SJSA1 (cell line): Measurements from ENCODE around the gene RPL21. TPM values are rescaled to one million over a fixed set of nuclear protein-coding genes. Genes with fewer than 3 reads are reported as not detected.
A peak's percentile ranks its signal among the peaks of the same experiment; 100 is the strongest.
"Not testable (repeated sequence)": the region's sequence is repeated elsewhere in the genome, so short reads cannot be mapped to it uniquely, and the experiment has no call there.

Experiments
- DNase-seq, 2 experiments: peaks; one replicate each; pipeline ENCODE4 v3.0.0-alpha.2; 2015 to 2020; ENCODE audit warnings: low spot score in 2 of 2, low read depth in 1 of 2
- H3K27ac ChIP-seq: fragments of 250-450 bp; sonication (Bioruptor Pico); 2 replicates; pipeline ENCODE4 v1.5.1; 2020; ENCODE audit warnings: mild to moderate bottlenecking, moderate library complexity
- H3K27me3 ChIP-seq: fragments of 250-450 bp; sonication (Bioruptor Pico); replicated peaks from 2 replicates; pipeline ENCODE4 v1.5.1; 2020; ENCODE audit warnings: mild to moderate bottlenecking, moderate library complexity
- H3K36me3 ChIP-seq: fragments of 250-450 bp; sonication (Bioruptor Pico); 2 replicates; pipeline ENCODE4 v1.5.1; 2020; ENCODE audit warnings: mild to moderate bottlenecking
- H3K4me1 ChIP-seq: fragments of 250-450 bp; sonication (Bioruptor Pico); replicated peaks from 2 replicates; pipeline ENCODE4 v1.6.1; 2021; ENCODE audit warnings: mild to moderate bottlenecking
- H3K4me3 ChIP-seq: fragments of 250-450 bp; sonication (Bioruptor Pico); 2 replicates; pipeline ENCODE4 v1.5.1; 2020; ENCODE audit warnings: mild to moderate bottlenecking
- H3K9me3 ChIP-seq: fragments of 250-450 bp; sonication (Bioruptor Pico); replicated peaks from 2 replicates; pipeline ENCODE4 v1.5.1; 2020; ENCODE audit warnings: mild to moderate bottlenecking
- total RNA-seq: library from RNA; depleted of rRNA; stranded (reverse); fragments of >200 nt; shearing (Covaris generic); gene quantifications from 2 replicates; pipeline ENCODE4 v1.2.3, GENCODE V29; 2014; rRNA removed

The RPL21 gene
- total RNA-seq, result 625 and 934 TPM in 2 replicates

DNA sequence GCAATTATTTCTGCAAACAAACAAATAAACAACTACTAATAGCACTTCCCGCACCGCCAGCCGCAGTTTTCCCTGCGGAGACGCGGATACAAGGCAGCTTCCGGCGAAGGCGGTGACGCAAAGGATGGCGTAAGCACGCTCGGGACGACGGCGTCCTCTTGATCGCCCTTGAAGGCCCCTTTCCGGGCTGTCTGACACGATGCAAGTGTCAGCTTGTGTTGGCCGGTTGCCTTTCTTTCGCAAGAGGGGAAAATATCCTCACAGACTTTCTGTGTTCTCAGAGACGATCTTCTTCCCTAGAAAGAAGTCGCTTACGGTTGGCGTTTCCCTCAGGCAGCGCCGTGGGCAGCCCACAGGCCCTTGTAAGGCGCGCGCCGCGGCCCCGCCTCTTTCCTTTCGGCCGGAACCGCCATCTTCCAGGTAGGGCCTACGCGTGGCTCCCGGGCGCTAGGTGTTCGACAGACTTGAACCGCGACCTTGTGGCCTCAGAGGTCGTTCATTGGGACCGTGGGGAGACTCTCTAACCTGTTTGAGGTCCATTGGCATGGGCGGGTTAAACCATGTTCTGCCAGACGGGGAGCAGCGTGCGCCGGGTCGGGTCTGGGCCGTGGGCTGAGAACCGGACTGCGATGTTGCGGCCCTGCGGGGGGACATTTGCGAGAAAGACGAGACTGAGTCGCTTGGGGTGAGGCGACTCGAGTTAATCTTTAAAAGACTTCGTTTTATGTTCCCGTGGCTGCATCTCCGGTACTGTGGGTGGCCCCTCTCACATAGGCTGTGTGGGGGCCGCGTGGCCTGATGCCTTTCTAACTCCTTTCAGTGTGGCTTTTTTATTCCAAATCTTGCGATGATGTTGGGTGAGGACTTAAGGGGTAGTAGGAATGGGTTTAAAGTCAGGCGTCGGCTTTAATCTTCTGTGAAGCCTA, at the start of gene RPL21:
Gene RPL21, plus strand, starts transcription at position 393 of the 926 bp plus-strand sequence. CDS start 2,219 bp downstream, outside the sequence.
- Histone ChIP-seq H3K36me3 (peaks cover 48% of the 10 kb centered on the region), H3K27ac (peak within 1 kb of the TSS; percentile 99), H3K4me1 (0 out of 2 replicates have a peak, but pooled peaks cover 8% of the 10 kb centered on the region), H3K9me3 (no peaks in the 10 kb centered on the region), H3K4me3 (peak within 1 kb of the TSS; percentile 77), H3K27me3 (no peaks in the 10 kb centered on the region)
- peak; percentile 86 to 97 for DNase-seq

DNA sequence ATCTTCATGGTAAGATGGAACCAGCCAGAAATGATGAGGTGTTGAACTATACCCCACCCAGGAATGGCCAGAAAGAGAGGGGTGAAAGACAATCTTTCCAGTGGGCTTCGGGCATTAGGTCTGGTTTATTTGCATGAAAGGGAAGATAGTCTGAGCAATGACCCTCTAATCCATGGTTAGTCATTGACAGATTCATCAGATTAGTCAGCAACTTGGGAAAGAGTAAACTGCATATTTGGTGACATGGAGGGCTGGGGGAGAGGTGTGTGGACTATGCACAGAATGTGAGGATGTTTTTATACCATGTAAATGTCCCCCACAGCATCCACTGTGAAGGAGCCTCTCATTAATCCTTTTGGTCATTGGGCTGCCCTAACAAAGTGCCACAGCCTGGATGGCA, 49.7 kb upstream of the RPL21 start:
- Histone ChIP-seq H3K9me3 (no peaks in the 10 kb centered on the region), H3K4me1 (peaks cover 6% of the 10 kb centered on the region; the same call in 1 of the 2 replicates), H3K27me3 (no peaks in the 10 kb centered on the region), H3K4me3 (no peak overlapping the region), H3K27ac (no peak overlapping the region), H3K36me3 (no peaks in the 10 kb centered on the region)
- DNase-seq, result no peak

DNA sequence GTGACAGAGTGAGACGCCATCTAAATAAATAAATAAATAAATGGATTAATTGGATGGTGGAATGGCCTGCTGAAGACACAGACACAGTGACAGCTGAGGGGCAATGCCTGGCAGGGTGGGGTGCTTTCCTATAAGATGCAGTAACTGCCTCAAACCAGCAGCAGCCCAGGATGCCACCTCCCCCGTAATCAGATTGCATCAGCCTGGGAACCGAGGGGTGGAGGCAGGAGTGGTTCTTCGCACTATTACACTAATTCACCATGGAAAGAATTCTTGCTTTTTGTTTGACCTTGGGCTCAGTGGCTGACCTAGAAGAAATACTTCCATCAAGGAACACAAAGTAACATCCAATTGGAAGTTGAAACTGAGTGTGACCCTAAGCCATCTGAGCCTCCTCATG, 48.2 kb upstream of the RPL21 start:
- Histone ChIP-seq H3K27ac (no peak overlapping the region), H3K4me1 (peaks cover 6% of the 10 kb centered on the region; the same call in 1 of the 2 replicates), H3K27me3 (no peaks in the 10 kb centered on the region), H3K36me3 (no peaks in the 10 kb centered on the region), H3K9me3 (no peaks in the 10 kb centered on the region), H3K4me3 (no peak overlapping the region)
- DNase-seq, result no peak

DNA sequence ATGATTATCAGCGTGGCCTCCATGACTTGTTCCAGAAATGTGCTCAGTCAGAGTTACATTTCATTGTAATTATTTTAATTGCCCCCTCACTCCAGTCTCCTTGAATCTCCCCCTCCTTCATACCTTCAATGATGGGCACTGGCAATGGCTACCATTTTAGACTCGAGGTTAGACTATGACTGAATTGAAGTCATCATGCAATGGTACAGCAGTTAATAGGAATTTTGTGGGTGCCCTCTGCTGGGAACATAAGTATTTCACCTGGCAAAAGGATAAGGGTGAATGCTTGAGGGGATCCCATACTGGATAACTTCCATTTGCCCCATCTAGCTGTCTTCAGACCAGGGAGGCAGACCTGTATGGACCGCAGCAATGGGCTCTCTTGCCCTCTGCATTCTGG, 47.5 kb upstream of the RPL21 start:
- no peak for DNase-seq
- H3K27ac ChIP-seq, result no peak overlapping the region
- H3K36me3 ChIP-seq, result no peaks in the 10 kb centered on the region
- no peaks in the 10 kb centered on the region for H3K27me3 ChIP-seq
- no peaks in the 10 kb centered on the region for H3K9me3 ChIP-seq
- H3K4me1 ChIP-seq, result peaks cover 6% of the 10 kb centered on the region; the same call in 1 of the 2 replicates
- no peak overlapping the region for H3K4me3 ChIP-seq

DNA sequence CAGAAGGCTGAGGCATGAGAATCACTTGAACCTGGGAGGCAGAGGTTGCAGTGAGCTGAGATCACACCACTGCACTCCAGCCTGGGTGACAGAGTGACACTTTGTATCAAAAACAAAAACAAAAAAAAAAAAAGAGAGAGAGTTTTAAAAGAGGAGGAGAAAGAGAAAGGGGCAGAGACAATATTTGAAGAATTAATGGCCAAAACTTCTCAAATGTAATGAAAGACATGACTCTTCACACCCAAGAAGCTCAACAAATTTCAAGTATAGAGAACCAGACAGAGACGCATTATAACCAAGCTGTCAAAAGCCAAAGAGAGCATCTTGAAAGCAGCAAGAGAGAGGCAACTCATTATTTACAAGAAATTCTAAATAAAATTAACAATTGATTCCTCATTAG, 42.8 kb upstream of the RPL21 start:
- H3K36me3 ChIP-seq, result no peaks in the 10 kb centered on the region
- H3K4me3 ChIP-seq, result no peak overlapping the region
- H3K9me3 ChIP-seq, result no peaks in the 10 kb centered on the region
- no peak overlapping the region for H3K27ac ChIP-seq
- DNase-seq, result no peak
- H3K27me3 ChIP-seq, result no peaks in the 10 kb centered on the region
- peaks cover 9% of the 10 kb centered on the region for H3K4me1 ChIP-seq

DNA sequence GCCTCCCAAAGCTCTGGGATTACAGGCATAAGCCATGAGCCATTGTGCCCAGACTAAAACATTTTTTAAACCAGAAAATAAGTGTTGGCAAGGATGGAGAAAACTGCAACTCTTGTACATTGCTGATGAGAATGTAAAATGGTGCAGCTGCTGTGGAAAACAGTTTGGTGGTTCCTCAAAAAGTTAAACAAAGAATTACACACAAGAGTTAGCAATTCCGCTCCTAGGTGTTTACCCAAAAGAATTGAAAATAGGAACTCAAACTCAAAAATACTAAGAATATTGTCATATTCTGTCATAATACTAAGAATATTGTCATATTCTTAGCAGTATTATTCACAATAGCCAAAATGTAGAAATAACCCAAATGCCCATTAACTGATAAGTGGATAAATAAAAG, 40.1 kb upstream of the RPL21 start:
- H3K36me3 ChIP-seq, result no peaks in the 10 kb centered on the region
- H3K27me3 ChIP-seq, result no peaks in the 10 kb centered on the region
- H3K9me3 ChIP-seq, result no peaks in the 10 kb centered on the region
- peaks cover 9% of the 10 kb centered on the region for H3K4me1 ChIP-seq
- H3K27ac ChIP-seq, result 0 out of 2 replicates have a peak overlapping the region, but pooled peaks have one; percentile 55
- H3K4me3 ChIP-seq, result no peak overlapping the region
- no peak for DNase-seq

DNA sequence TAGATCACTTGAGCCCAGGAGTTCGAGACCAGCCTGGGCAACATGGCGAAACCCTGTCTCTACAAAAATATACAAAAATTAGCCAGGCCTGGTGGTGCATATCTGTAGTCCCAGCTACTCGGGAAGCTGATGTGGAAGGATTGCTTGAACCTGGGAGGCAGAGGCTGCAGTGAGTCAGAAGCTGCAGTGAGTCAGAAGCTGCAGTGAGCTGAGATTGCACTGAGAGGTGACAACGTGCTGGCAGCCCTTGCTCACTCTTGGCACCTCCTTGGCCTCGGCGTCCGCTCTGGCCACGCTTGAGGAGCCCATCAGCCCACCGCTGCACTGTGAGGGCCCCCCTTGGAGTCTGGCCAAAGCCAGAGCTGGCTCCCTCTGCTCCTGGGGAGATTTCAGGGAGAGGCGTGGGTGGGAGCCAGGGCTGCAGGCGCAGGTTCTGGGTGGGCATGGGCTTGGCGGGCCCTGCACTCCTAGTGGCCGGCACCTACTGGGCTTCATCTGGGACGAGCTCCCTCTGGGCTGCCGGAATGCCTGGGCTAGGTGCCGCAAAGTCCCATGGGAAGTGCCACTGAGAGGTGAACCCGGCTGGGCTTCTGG, 39.5 kb upstream of the RPL21 start:
- peak overlapping the region; percentile 55; the same call in 1 of the 2 replicates for H3K27ac ChIP-seq
- DNase-seq, result peak; percentile 30 to 77
- H3K27me3 ChIP-seq, result no peaks in the 10 kb centered on the region
- peak overlapping the region; percentile 1; the same call in 1 of the 2 replicates for H3K4me3 ChIP-seq
- peaks cover 9% of the 10 kb centered on the region for H3K4me1 ChIP-seq
- no peaks in the 10 kb centered on the region for H3K9me3 ChIP-seq
- H3K36me3 ChIP-seq, result no peaks in the 10 kb centered on the region

DNA sequence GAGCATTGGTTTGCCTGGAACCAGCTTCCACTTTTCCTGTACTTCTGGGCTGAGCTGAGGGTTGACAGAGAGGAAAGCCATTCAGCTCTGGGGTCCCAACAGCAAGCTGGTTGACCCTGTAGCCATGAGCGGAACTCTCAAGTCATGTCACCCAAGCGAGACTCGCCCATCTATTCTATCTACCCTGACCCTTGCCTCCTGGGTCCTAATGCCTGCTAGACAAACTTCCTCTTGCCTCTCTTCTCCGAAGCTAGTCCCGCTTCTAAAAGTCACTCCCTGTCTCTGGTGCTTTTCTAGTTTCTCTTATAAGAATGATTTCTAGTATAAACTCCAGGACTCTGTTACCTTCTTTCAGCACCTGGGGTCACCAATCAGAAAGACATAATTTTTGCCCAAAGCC, 38.0 kb upstream of the RPL21 start:
- not testable (repeated sequence) for H3K9me3 ChIP-seq, H3K4me3 ChIP-seq, DNase-seq, H3K27me3 ChIP-seq, H3K4me1 ChIP-seq, H3K36me3 ChIP-seq, H3K27ac ChIP-seq

DNA sequence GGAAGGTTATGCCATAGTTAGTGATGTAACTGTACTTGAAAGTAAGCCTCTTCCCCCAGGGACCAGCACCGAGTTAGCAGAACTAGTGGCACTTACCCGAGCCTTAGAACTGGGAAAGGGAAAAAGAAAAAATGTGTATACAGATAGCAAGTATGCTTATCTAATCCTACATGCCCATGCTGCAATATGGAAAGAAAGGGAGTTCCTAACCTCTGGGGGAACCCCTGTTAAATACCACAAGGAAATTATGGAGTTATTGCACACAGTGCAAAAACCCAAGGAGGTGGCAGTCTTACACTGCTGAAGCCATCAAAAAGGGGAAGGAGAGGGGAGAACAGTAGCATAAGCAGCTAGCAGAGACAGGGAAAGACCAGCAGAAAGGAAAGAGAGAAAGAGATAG, 33.6 kb upstream of the RPL21 start:
- not testable (repeated sequence) for H3K4me1 ChIP-seq, H3K36me3 ChIP-seq, H3K27me3 ChIP-seq, H3K4me3 ChIP-seq, DNase-seq, H3K9me3 ChIP-seq, H3K27ac ChIP-seq

DNA sequence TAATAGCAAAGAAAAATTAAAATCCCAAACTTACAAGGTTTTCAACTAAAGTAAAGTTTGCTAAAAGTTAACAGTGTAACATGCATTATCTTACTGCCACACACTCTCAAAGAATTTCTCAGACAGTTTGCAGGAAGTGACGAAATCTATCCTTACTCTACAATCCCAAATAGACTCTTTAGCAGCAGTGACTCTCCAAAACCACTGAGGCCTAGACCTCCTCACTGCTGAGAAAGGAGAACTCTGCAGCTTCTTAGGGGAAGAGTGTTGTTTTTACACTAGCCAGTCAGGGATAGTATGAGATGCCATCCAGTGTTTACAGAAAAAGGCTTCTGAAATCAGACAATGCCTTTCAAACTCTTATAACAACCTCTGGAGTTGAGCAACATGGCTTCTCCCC, 32.5 kb upstream of the RPL21 start:
- H3K9me3 ChIP-seq, H3K4me3 ChIP-seq, H3K27ac ChIP-seq, H3K4me1 ChIP-seq, H3K36me3 ChIP-seq, DNase-seq, H3K27me3 ChIP-seq: not testable (repeated sequence)

DNA sequence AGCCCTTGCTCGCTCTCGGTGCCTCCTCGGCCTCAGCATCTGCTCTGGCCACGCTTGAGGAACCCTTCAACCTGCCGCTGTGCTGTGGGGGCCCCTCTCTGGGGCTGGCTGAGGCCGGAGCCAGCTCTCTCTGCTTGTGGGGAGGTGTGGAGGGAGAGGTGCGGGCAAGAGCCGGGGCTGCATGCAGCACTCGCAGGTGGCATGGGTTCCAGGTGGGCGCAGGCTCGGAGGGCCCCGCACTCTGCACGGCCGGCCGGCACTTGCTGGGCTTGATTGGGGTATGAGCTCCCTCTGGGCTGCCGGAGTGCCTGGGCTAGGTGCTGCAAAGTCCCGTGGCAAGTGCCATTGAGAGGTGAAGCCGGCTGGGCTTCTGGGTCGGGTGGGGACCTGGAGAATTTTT, 31.7 kb upstream of the RPL21 start:
- no peak for DNase-seq
- Histone ChIP-seq H3K36me3 (no peaks in the 10 kb centered on the region), H3K27me3 (no peaks in the 10 kb centered on the region), H3K4me1 (no peaks in the 10 kb centered on the region), H3K9me3 (no peaks in the 10 kb centered on the region), H3K27ac (no peak overlapping the region), H3K4me3 (no peak overlapping the region)

DNA sequence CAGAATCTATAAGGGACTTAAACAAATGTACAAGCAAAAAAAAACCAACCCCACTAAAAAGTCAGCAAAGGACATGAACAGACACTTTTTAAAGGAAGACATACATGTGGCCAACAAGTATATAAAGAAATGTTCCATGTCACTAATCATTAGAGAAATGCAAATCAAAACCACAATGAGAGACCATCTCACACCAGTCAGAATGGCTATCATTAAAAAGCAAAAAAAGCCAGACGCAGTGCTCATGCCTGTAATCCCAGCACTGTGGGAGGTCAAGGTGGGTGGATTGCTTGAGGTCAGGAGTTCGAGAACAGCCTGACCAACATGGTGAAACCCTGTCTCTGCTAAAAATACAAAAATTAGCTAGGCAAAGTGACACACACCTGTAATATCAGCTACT, 29.3 kb upstream of the RPL21 start:
- H3K4me1 ChIP-seq, H3K27me3 ChIP-seq, DNase-seq, H3K4me3 ChIP-seq, H3K27ac ChIP-seq, H3K9me3 ChIP-seq, H3K36me3 ChIP-seq: not testable (repeated sequence)

DNA sequence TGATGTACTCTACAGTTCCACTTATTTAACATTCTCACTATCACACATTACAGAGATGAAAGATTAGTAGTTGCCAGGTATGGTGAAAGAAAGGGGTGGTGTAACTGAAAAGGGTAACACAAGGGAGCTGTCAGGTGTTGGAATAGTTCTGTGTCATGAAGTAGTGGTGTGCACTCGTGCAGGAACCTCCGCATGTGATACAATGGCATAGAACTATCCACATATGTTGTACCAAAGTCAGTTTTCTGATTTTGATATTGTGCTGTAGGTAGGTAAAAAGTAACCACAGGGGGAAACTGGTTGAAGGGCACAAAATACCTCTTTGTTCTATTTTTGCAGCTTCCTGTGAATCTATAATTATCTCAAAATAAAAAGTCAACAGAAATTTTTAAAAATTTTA, 24.4 kb upstream of the RPL21 start:
- H3K4me3 ChIP-seq, result no peak overlapping the region
- no peaks in the 10 kb centered on the region for H3K36me3 ChIP-seq
- H3K4me1 ChIP-seq, result no peaks in the 10 kb centered on the region
- H3K9me3 ChIP-seq, result no peaks in the 10 kb centered on the region
- H3K27ac ChIP-seq, result no peak overlapping the region
- H3K27me3 ChIP-seq, result no peaks in the 10 kb centered on the region
- no peak for DNase-seq

DNA sequence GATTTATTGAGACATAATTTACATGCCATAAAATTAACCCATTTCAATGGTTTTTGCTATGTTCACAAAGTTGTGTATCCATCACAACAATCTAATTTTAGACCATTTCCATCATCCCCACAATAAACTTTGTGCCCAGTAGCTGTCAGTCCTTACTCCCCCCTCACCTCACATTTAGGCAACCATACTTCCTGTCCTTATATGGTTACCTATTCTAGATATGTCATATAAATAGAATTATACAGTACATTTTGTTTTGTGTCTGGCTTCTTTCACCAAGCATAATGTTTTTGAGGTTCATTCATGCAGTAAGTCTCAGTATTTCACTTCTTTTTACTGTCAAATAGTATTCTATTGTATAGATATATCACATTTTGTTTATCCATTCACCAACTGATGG, 23.2 kb upstream of the RPL21 start:
- DNase-seq, result no peak
- no peaks in the 10 kb centered on the region for H3K9me3 ChIP-seq
- no peaks in the 10 kb centered on the region for H3K4me1 ChIP-seq
- no peak overlapping the region for H3K4me3 ChIP-seq
- H3K27ac ChIP-seq, result no peak overlapping the region
- H3K27me3 ChIP-seq, result no peaks in the 10 kb centered on the region
- no peaks in the 10 kb centered on the region for H3K36me3 ChIP-seq
